ENCODE results near the gene SLC22A14. TPM values are rescaled to one million over a fixed set of nuclear protein-coding genes. Genes with fewer than 3 reads are reported as not detected.

The SLC22A14 gene
- total and polyA plus RNA-seq, 2 donors (not counting 3 experiments of a cell fraction or from before 2014, with no cell fraction given) = not detected

GRCh38 chr3:38235466-38235865 is 46.6 kb upstream of the SLC22A14 start:
- H3K36me3 ChIP-seq (ENCODE audit: control insufficient read depth in 2 of 2, extremely low read depth in 1 of 2, insufficient read depth in 2 of 2, low read length in 2 of 2) = peaks cover 0 to 7% of the 10 kb centered on the region in 2 experiments
- dilution Hi-C loops (cut with MboI; ENCODE audit: extremely low pct_ligation_motif_present, low sequenced_read_pairs) = no loop called here
- POLR2A ChIA-PET = no interaction called here

More at GRCh38 chr3:38235466-38235865, 46.6 kb upstream of the SLC22A14 start:
- Histone ChIP-seq H3K4me2 (ENCODE audit: insufficient read depth, low read length) (no peak overlapping the region), H3K27me3 (ENCODE audit: control insufficient read depth in 2 of 2, insufficient read depth in 2 of 2, low read length in 2 of 2) (no peaks in the 10 kb centered on the region), H3K27ac (ENCODE audit: insufficient read depth, low read depth, low read length) (no peak overlapping the region), H3K4me1 (ENCODE audit: control insufficient read depth, extremely low read depth, insufficient read depth, low read length) (peaks cover 4% of the 10 kb centered on the region), H3K79me2 (ENCODE audit: control insufficient read depth, insufficient read depth, low read length) (no peaks in the 10 kb centered on the region), H3K9ac (replicated peaks; ENCODE audit: extremely low read depth, insufficient read depth, low read length) (no peak overlapping the region), H2AFZ (ENCODE audit: low read depth, low read length) (no peak overlapping the region), H4K20me1 (replicated peaks; ENCODE audit: control insufficient read depth, extremely low read depth, insufficient read depth, low read length) (no peaks in the 10 kb centered on the region), H3K4me3 (replicated peaks in 1 of 3; ENCODE audit: insufficient read depth in 1 of 3, low read depth in 1 of 3, low read length in 3 of 3) (no peak overlapping the region), H3K9me3 (replicated peaks; ENCODE audit: control insufficient read depth, insufficient read depth, low read length) (no peaks in the 10 kb centered on the region), H3K9me1 (replicated peaks; ENCODE audit: control insufficient read depth, extremely low read depth, insufficient read depth, low read length) (no peaks in the 10 kb centered on the region)
- intact Hi-C loops (cut with micrococcal nuclease) = no loop called here
- CTCF ChIA-PET = interaction anchor here (0.9 to 1.5 kb wide), 2 partner anchors 8 to 12 kb away, joined by 3 to 6 read pairs; no protein-coding TSS in a partner anchor
- BruUV-seq (replicated peaks) = no TSS peak
- TF ChIP-seq GATA2 (IDR thresholded peaks at IDR 0.05; ENCODE audit: insufficient read depth, insufficient read length, low read depth, low read length) = peak; percentile 42
- TF ChIP-seq EZH2 (IDR thresholded peaks at IDR 0.05; ENCODE audit: borderline replicate concordance, low read depth, low read length, severe bottlenecking) = no peak
- TF ChIP-seq MYC (IDR thresholded peaks at IDR 0.05; ENCODE audit: low read depth, low read length) = no peak
- TF ChIP-seq CTCF (IDR thresholded peaks at IDR 0.05; ENCODE audit: extremely low read depth in 1 of 2, insufficient read depth in 1 of 2, low read depth in 1 of 2, low read length in 2 of 2) = no peak
- TF ChIP-seq FOS (IDR thresholded peaks at IDR 0.05; ENCODE audit: borderline replicate concordance, insufficient read depth, low read length) = peak; percentile 15
- no peak for TF ChIP-seq MAX (IDR thresholded peaks at IDR 0.05; ENCODE audit: insufficient read depth, insufficient read length)
- peak; percentile 3 for TF ChIP-seq JUN (IDR thresholded peaks at IDR 0.05; ENCODE audit: borderline replicate concordance, insufficient read depth, insufficient read length, low read depth)
- TF ChIP-seq POLR2A (IDR thresholded peaks at IDR 0.05; ENCODE audit: low read depth, low read length) = no peak
- TF ChIP-seq POLR2AphosphoS5 (IDR thresholded peaks at IDR 0.05; ENCODE audit: insufficient read depth, low read depth, low read length) = no peak
- DNase-seq (ENCODE audit: low read depth, low spot score) (peak; percentile 7), FAIRE-seq (peak; percentile 81)

All from endothelial cell of umbilical vein (primary cell).